ENCODE results near the gene SLC10A7. TPM values are rescaled to one million over a fixed set of nuclear protein-coding genes. Genes with fewer than 3 reads are reported as not detected.

SLC10A7 gene
- total RNA-seq, 1 donor from 2014 or later, result 8.9 TPM

GRCh38 chr4:146442801-146443200 lies 78.9 kb downstream of the SLC10A7 start:
- Histone ChIP-seq H2AFZ (ENCODE audit: low read depth, low read length) (no peak overlapping the region), H3K27ac (ENCODE audit: low read depth, low read length) (no peak overlapping the region), H3K9ac (ENCODE audit: low read length) (no peak overlapping the region), H3K4me2 (ENCODE audit: low read length) (peak overlapping the region; percentile 31), H3K4me3 (ENCODE audit: insufficient read depth, low read depth, low read length) (no peak overlapping the region), H3K79me2 (ENCODE audit: insufficient read depth, low read length) (no peaks in the 10 kb centered on the region), H3K9me3 (ENCODE audit: insufficient read depth, low read depth, low read length) (no peaks in the 10 kb centered on the region), H3K27me3 (ENCODE audit: insufficient read depth, low read length) (no peaks in the 10 kb centered on the region), H4K20me1 (ENCODE audit: insufficient read depth, low read length) (no peaks in the 10 kb centered on the region), H3K36me3 (ENCODE audit: insufficient read depth, low read length) (no peaks in the 10 kb centered on the region), H3K4me1 (ENCODE audit: insufficient read depth, low read length) (peaks cover 3% of the 10 kb centered on the region)
- no peak overlapping the region for H3K4me3 Mint-ChIP-seq (ENCODE audit: unreplicated experiment)
- peaks cover 7% of the 10 kb centered on the region for H3K9me3 Mint-ChIP-seq (ENCODE audit: unreplicated experiment)
- H3K36me3 Mint-ChIP-seq (ENCODE audit: low read depth, unreplicated experiment), result peaks cover 6% of the 10 kb centered on the region
- peaks cover 16% of the 10 kb centered on the region for H3K4me1 Mint-ChIP-seq (ENCODE audit: low read depth, unreplicated experiment)
- no peak overlapping the region for H3K27ac Mint-ChIP-seq (ENCODE audit: unreplicated experiment)
- no peak for TF ChIP-seq CTCF (IDR thresholded peaks at IDR 0.05; ENCODE audit: insufficient read depth, low read depth, low read length)
- TF ChIP-seq EZH2 (IDR thresholded peaks at IDR 0.05; ENCODE audit: insufficient read depth, low read length), result no peak
- no peaks in the 10 kb centered on the region for H3K27me3 Mint-ChIP-seq (ENCODE audit: low read depth, unreplicated experiment)
- FAIRE-seq (peak; percentile 89), DNase-seq (ENCODE audit: low read depth) (peak; percentile 61)

GRCh38 chr4:146439999-146440398 lies 81.7 kb downstream of the SLC10A7 start:
- Mint-ChIP-seq H3K27me3 (ENCODE audit: low read depth, unreplicated experiment) (no peaks in the 10 kb centered on the region), H3K4me3 (ENCODE audit: unreplicated experiment) (no peak overlapping the region), H3K36me3 (ENCODE audit: low read depth, unreplicated experiment) (no peaks in the 10 kb centered on the region), H3K4me1 (ENCODE audit: low read depth, unreplicated experiment) (peaks cover 19% of the 10 kb centered on the region), H3K9me3 (ENCODE audit: unreplicated experiment) (peaks cover 2% of the 10 kb centered on the region), H3K27ac (ENCODE audit: unreplicated experiment) (no peak overlapping the region)
- Histone ChIP-seq H3K79me2 (ENCODE audit: insufficient read depth, low read length) (no peaks in the 10 kb centered on the region), H3K9ac (ENCODE audit: low read length) (no peak overlapping the region), H3K4me3 (ENCODE audit: insufficient read depth, low read depth, low read length) (no peak overlapping the region), H3K4me1 (ENCODE audit: insufficient read depth, low read length) (peaks cover 3% of the 10 kb centered on the region), H3K27ac (ENCODE audit: low read depth, low read length) (no peak overlapping the region), H2AFZ (ENCODE audit: low read depth, low read length) (no peak overlapping the region), H3K9me3 (ENCODE audit: insufficient read depth, low read depth, low read length) (no peaks in the 10 kb centered on the region), H3K4me2 (ENCODE audit: low read length) (no peak overlapping the region), H3K27me3 (ENCODE audit: insufficient read depth, low read length) (no peaks in the 10 kb centered on the region), H3K36me3 (ENCODE audit: insufficient read depth, low read length) (no peaks in the 10 kb centered on the region), H4K20me1 (ENCODE audit: insufficient read depth, low read length) (no peaks in the 10 kb centered on the region)
- FAIRE-seq, result no peak
- TF ChIP-seq CTCF (IDR thresholded peaks at IDR 0.05; ENCODE audit: insufficient read depth, low read depth, low read length) (no peak), EZH2 (IDR thresholded peaks at IDR 0.05; ENCODE audit: insufficient read depth, low read length) (no peak)
- no peak for DNase-seq (ENCODE audit: low read depth)

GRCh38 chr4:146439437-146439836 lies 82.3 kb downstream of the SLC10A7 start:
- H3K9me3 ChIP-seq (ENCODE audit: insufficient read depth, low read depth, low read length), result no peaks in the 10 kb centered on the region
- Mint-ChIP-seq H3K27me3 (ENCODE audit: low read depth, unreplicated experiment) (no peaks in the 10 kb centered on the region), H3K9me3 (ENCODE audit: unreplicated experiment) (no peaks in the 10 kb centered on the region), H3K4me1 (ENCODE audit: low read depth, unreplicated experiment) (peaks cover 19% of the 10 kb centered on the region), H3K4me3 (ENCODE audit: unreplicated experiment) (no peak overlapping the region), H3K36me3 (ENCODE audit: low read depth, unreplicated experiment) (no peaks in the 10 kb centered on the region), H3K27ac (ENCODE audit: unreplicated experiment) (no peak overlapping the region)
- no peak for DNase-seq (ENCODE audit: low read depth)
- H3K9ac ChIP-seq (ENCODE audit: low read length), result no peak overlapping the region
- H3K4me3 ChIP-seq (ENCODE audit: insufficient read depth, low read depth, low read length), result no peak overlapping the region
- H2AFZ ChIP-seq (ENCODE audit: low read depth, low read length), result no peak overlapping the region
- H3K4me1 ChIP-seq (ENCODE audit: insufficient read depth, low read length), result peaks cover 3% of the 10 kb centered on the region
- no peaks in the 10 kb centered on the region for H3K36me3 ChIP-seq (ENCODE audit: insufficient read depth, low read length)
- no peak overlapping the region for H3K27ac ChIP-seq (ENCODE audit: low read depth, low read length)
- no peak overlapping the region for H3K4me2 ChIP-seq (ENCODE audit: low read length)
- TF ChIP-seq EZH2 (IDR thresholded peaks at IDR 0.05; ENCODE audit: insufficient read depth, low read length), result no peak
- no peak for TF ChIP-seq CTCF (IDR thresholded peaks at IDR 0.05; ENCODE audit: insufficient read depth, low read depth, low read length)
- no peak for FAIRE-seq
- H4K20me1 ChIP-seq (ENCODE audit: insufficient read depth, low read length), result no peaks in the 10 kb centered on the region
- H3K79me2 ChIP-seq (ENCODE audit: insufficient read depth, low read length), result no peaks in the 10 kb centered on the region
- no peaks in the 10 kb centered on the region for H3K27me3 ChIP-seq (ENCODE audit: insufficient read depth, low read length)
